ENCODE data around the gene KLK7.

- TF ChIP-seq CTCF (IDR thresholded peaks at IDR 0.05; ENCODE audit: low read depth, low read length) (no peak), POLR2A (IDR thresholded peaks at IDR 0.05; ENCODE audit: extremely low read depth, insufficient read length) (no peak), MAX (IDR thresholded peaks at IDR 0.05; ENCODE audit: low read depth, low read length) (no peak), MYC (IDR thresholded peaks at IDR 0.05; ENCODE audit: low read depth, low read length) (no peak)
Observed at GRCh38 chr19:51027873-51028272, 44.2 kb upstream of the KLK7 start.

Data from NB4 (cell line).